ENCODE data around the gene RXRB. TPM values are rescaled to one million over a fixed set of nuclear protein-coding genes. Genes with fewer than 3 reads are reported as not detected.

RXRB gene
- total and polyA plus RNA-seq, 2 of the 13 experiments (the other 11 are each of a cell fraction or from before 2014, with no cell fraction given): 26.7 to 55.7 TPM

- POLR2A ChIA-PET: interaction anchor here (1.5 to 3.2 kb wide), 2 partner anchors 10 to 18 kb away, joined by 5 to 33 read pairs; partner anchors contain the start of gene COL11A2
- Histone ChIP-seq H3K36me3 (replicated peaks in 1 of 2; ENCODE audit: control insufficient read depth in 1 of 2, insufficient read depth in 2 of 2, low read length in 2 of 2) (peaks cover 2 to 9% of the 10 kb centered on the region in 2 experiments; a peak in 4 of 5 replicates), H3K4me2 (ENCODE audit: low read depth, low read length) (no peak overlapping the region), H3K4me3 (replicated peaks in 1 of 3; ENCODE audit: insufficient read depth in 1 of 3, low read depth in 2 of 3, low read length in 3 of 3) (no peak overlapping the region), H3K4me1 (ENCODE audit: insufficient read depth, low read length) (peaks cover 58% of the 10 kb centered on the region), H3K79me2 (ENCODE audit: insufficient read depth, low read length) (peaks cover 9% of the 10 kb centered on the region), H2AFZ (ENCODE audit: low read length) (no peak overlapping the region), H4K20me1 (ENCODE audit: insufficient read depth, low read length) (no peaks in the 10 kb centered on the region), H3K27ac (ENCODE audit: extremely low read length, insufficient read depth, low read length) (no peak overlapping the region), H3K9ac (ENCODE audit: insufficient read depth, low read depth, low read length) (no peak overlapping the region), H3K27me3 (ENCODE audit: control insufficient read depth in 1 of 2, insufficient read depth in 2 of 2, low read length in 2 of 2) (peaks cover 1 to 16% of the 10 kb centered on the region in 2 experiments; a peak in 4 of 5 replicates), H3K9me3 (ENCODE audit: low read length) (no peaks in the 10 kb centered on the region)
- ATAC-seq (no peak), DNase-seq (ENCODE audit: low spot score) (no peak), FAIRE-seq (no peak)
- no TSS peak for BruUV-seq (replicated peaks)
- in situ Hi-C loops (cut with HindIII; ENCODE audit: extremely low pct_ligation_motif_present, low pct_unique_long_range_greater_than_20kb) (loop anchor here (10.0 kb wide), 1 partner anchor 205 kb away; the partner anchor contains the start of genes CUTA and PHF1), intact Hi-C loops (cut with micrococcal nuclease; ENCODE audit: unreplicated experiment) (no loop called here)
- CTCF ChIA-PET (ENCODE audit: low intra/inter-chr PET ratio, low total read pairs): no interaction called here
- WGBS (ENCODE audit: low lambda C conversion rate): 97% methylated on average over 10 of the region's 10 CpGs
- TF ChIP-seq MED1 (CRISPR knock-in tag; IDR thresholded peaks at IDR 0.05) (no peak), ZBTB21 (CRISPR knock-in tag; IDR thresholded peaks at IDR 0.05) (no peak), ZNF331 (CRISPR knock-in tag; IDR thresholded peaks at IDR 0.05) (no peak), TOPORS (CRISPR knock-in tag; IDR thresholded peaks at IDR 0.05) (no peak), MYC (CRISPR knock-in tag; IDR thresholded peaks at IDR 0.05; ENCODE audit: borderline replicate concordance) (no peak), NFIB (CRISPR knock-in tag; IDR thresholded peaks at IDR 0.05; ENCODE audit: borderline replicate concordance) (no peak), CEBPB (IDR thresholded peaks at IDR 0.05; ENCODE audit: borderline replicate concordance, low read depth, low read length) (no peak), NCOA5 (CRISPR knock-in tag; IDR thresholded peaks at IDR 0.05) (no peak), BCL3 (CRISPR knock-in tag; IDR thresholded peaks at IDR 0.05) (no peak), ZBTB46 (CRISPR knock-in tag; IDR thresholded peaks at IDR 0.05; ENCODE audit: borderline replicate concordance) (no peak), AHR (CRISPR knock-in tag; IDR thresholded peaks at IDR 0.05) (no peak), HNF4G (IDR thresholded peaks at IDR 0.05; ENCODE audit: borderline replicate concordance, low read depth, low read length) (no peak), HNF4G (CRISPR knock-in tag; IDR thresholded peaks at IDR 0.05; ENCODE audit: borderline replicate concordance, low read depth) (no peak), ZNF720 (CRISPR knock-in tag; IDR thresholded peaks at IDR 0.05) (no peak)
Measured at GRCh38 chr6:33209856-33210255, 9.4 kb upstream of the RXRB start.
